Measurements from ENCODE around the gene SPC25. TPM values are rescaled to one million over a fixed set of nuclear protein-coding genes. Genes with fewer than 3 reads are reported as not detected.

The SPC25 gene
- polyA plus RNA-seq, 1 donor from 2014 or later = 2.7 TPM

- no peaks in the 10 kb centered on the region for H4K20me1 ChIP-seq (ENCODE audit: insufficient read depth)
- no peak overlapping the region for H2AFZ ChIP-seq (ENCODE audit: low read depth, low read length)
- H3K27me3 ChIP-seq (ENCODE audit: insufficient read depth, low read depth, low read length) = no peaks in the 10 kb centered on the region
- no peak overlapping the region for H3K4me2 ChIP-seq (ENCODE audit: low read length)
- H3K9ac ChIP-seq (ENCODE audit: low read length) = no peak overlapping the region
- TF ChIP-seq EZH2 (IDR thresholded peaks at IDR 0.05; ENCODE audit: borderline replicate concordance, insufficient read depth, low read length, poor library complexity, severe bottlenecking) = no peak
- TF ChIP-seq REST (IDR thresholded peaks at IDR 0.05; ENCODE audit: borderline replicate concordance) = no peak
- no peak for TF ChIP-seq RAD21 (conservative IDR thresholded peaks at IDR 0.05)
- TF ChIP-seq TAF1 (IDR thresholded peaks at IDR 0.05; ENCODE audit: low read depth) = no peak
- TF ChIP-seq EP300 (conservative IDR thresholded peaks at IDR 0.05; ENCODE audit: poor library complexity, severe bottlenecking) = no peak
- H3K9me3 ChIP-seq (ENCODE audit: low read length) = no peaks in the 10 kb centered on the region
- H3K4me3 ChIP-seq (ENCODE audit: low read length) = no peak overlapping the region
- H3K9me2 ChIP-seq (ENCODE audit: insufficient read depth, low read length) = no peaks in the 10 kb centered on the region
- H3K36me3 ChIP-seq (ENCODE audit: insufficient read depth, low read length) = no peaks in the 10 kb centered on the region
- no peak overlapping the region for H3K27ac ChIP-seq (ENCODE audit: low read length)
- H3F3A ChIP-seq (ENCODE audit: insufficient read depth, low read length, poor library complexity, severe bottlenecking) = no peaks in the 10 kb centered on the region
- H3K79me2 ChIP-seq (replicated peaks; ENCODE audit: insufficient read depth, low read length) = no peaks in the 10 kb centered on the region
Observed at GRCh38 chr2:168830958-168831357, 59.3 kb downstream of the SPC25 start.

- Histone ChIP-seq H2AFZ (ENCODE audit: low read depth, low read length) (no peak overlapping the region), H3K27me3 (ENCODE audit: insufficient read depth, low read depth, low read length) (no peaks in the 10 kb centered on the region), H3K36me3 (ENCODE audit: insufficient read depth, low read length) (no peaks in the 10 kb centered on the region), H3K4me3 (ENCODE audit: low read length) (no peak overlapping the region), H3K79me2 (replicated peaks; ENCODE audit: insufficient read depth, low read length) (no peaks in the 10 kb centered on the region), H3K9ac (ENCODE audit: low read length) (no peak overlapping the region), H3F3A (ENCODE audit: insufficient read depth, low read length, poor library complexity, severe bottlenecking) (no peaks in the 10 kb centered on the region), H3K4me2 (ENCODE audit: low read length) (no peak overlapping the region), H3K9me3 (ENCODE audit: low read length) (no peaks in the 10 kb centered on the region), H3K9me2 (ENCODE audit: insufficient read depth, low read length) (no peaks in the 10 kb centered on the region), H3K27ac (ENCODE audit: low read length) (no peak overlapping the region), H4K20me1 (ENCODE audit: insufficient read depth) (no peaks in the 10 kb centered on the region)
- TF ChIP-seq CTCF (IDR thresholded peaks at IDR 0.05; ENCODE audit: poor library complexity, severe bottlenecking) (no peak), RAD21 (conservative IDR thresholded peaks at IDR 0.05) (no peak), TAF1 (IDR thresholded peaks at IDR 0.05; ENCODE audit: low read depth) (no peak), MXI1 (conservative IDR thresholded peaks at IDR 0.05; ENCODE audit: poor library complexity, severe bottlenecking) (no peak), EP300 (conservative IDR thresholded peaks at IDR 0.05; ENCODE audit: poor library complexity, severe bottlenecking) (no peak), REST (IDR thresholded peaks at IDR 0.05; ENCODE audit: borderline replicate concordance) (no peak), POLR2AphosphoS5 (IDR thresholded peaks at IDR 0.05) (no peak), EZH2 (IDR thresholded peaks at IDR 0.05; ENCODE audit: borderline replicate concordance, insufficient read depth, low read length, poor library complexity, severe bottlenecking) (no peak)
Observed at GRCh38 chr2:168825126-168825525, 65.1 kb downstream of the SPC25 start.

Data from neural cell (in vitro differentiated cells).